Activated T-cell treated with anti-CD3 and anti-CD28 coated beads for 48 hours (primary cell): Measurements from ENCODE around the gene BMP5.

ENCODE experiments used
- DNase-seq: peaks from one replicate; pipeline ENCODE4 v3.0.0-alpha.2; 2020; ENCODE audit warnings: low read depth

The BMP5 gene

GRCh38 chr6:55811074-55811473 lies 64.3 kb downstream of the BMP5 start:
- no peak for DNase-seq

- no peak for DNase-seq
These were observed 73.1 kb downstream of the BMP5 start for GRCh38 chr6:55802259-55802658.

GRCh38 chr6:55798571-55798970 lies 76.8 kb downstream of the BMP5 start:
- no peak for DNase-seq

GRCh38 chr6:55794136-55794812 lies 81.1 kb downstream of the BMP5 start:
- no peak for DNase-seq

GRCh38 chr6:55785273-55785672 lies 90.1 kb downstream of the BMP5 start:
- DNase-seq: no peak

- no peak for DNase-seq
These were observed 93.1 kb downstream of the BMP5 start for GRCh38 chr6:55782275-55782674.

GRCh38 chr6:55778705-55779104 lies 96.7 kb downstream of the BMP5 start:
- no peak for DNase-seq

GRCh38 chr6:55777469-55777868 lies 97.9 kb downstream of the BMP5 start:
- DNase-seq: no peak

GRCh38 chr6:55776113-55776512 lies 99.3 kb downstream of the BMP5 start:
- no peak for DNase-seq

GRCh38 chr6:55775029-55775318 lies 100.4 kb downstream of the BMP5 start:
- no peak for DNase-seq

GRCh38 chr6:55774286-55775028 lies 100.9 kb downstream of the BMP5 start:
- no peak for DNase-seq

- DNase-seq: no peak
These were observed 101.7 kb downstream of the BMP5 start for GRCh38 chr6:55773620-55774216.

- no peak for DNase-seq
These were observed 102.7 kb downstream of the BMP5 start for GRCh38 chr6:55772730-55773129.

GRCh38 chr6:55759536-55759935 lies 115.9 kb downstream of the BMP5 start:
- no peak for DNase-seq

- DNase-seq: no peak
These were observed 117.0 kb downstream of the BMP5 start for GRCh38 chr6:55758156-55758937.

- DNase-seq: no peak
These were observed 118.8 kb downstream of the BMP5 start for GRCh38 chr6:55756531-55757031.

GRCh38 chr6:55748880-55749279 lies 126.5 kb downstream of the BMP5 start:
- DNase-seq: no peak

GRCh38 chr6:55746473-55746872 lies 128.9 kb downstream of the BMP5 start:
- DNase-seq: no peak

- no peak for DNase-seq
These were observed 141.1 kb downstream of the BMP5 start for GRCh38 chr6:55734256-55734655.

- DNase-seq: no peak
These were observed 145.7 kb downstream of the BMP5 start for GRCh38 chr6:55729665-55730064.

- DNase-seq: no peak
These were observed 149.2 kb downstream of the BMP5 start for GRCh38 chr6:55726144-55726543.

GRCh38 chr6:55714831-55715230 lies 160.6 kb downstream of the BMP5 start:
- DNase-seq: no peak

GRCh38 chr6:55713436-55713835 lies 162.0 kb downstream of the BMP5 start:
- no peak for DNase-seq
